Measurements from ENCODE around the gene TGIF1.

Gene TGIF1

GRCh38 chr18:3440341-3440740 is 9.6 kb upstream of the TGIF1 start:
- DNase-seq = no peak

GRCh38 chr18:3441290-3441689 is 8.7 kb upstream of the TGIF1 start:
- DNase-seq = no peak

- DNase-seq = no peak
Observed at GRCh38 chr18:3442919-3443318, 7.1 kb upstream of the TGIF1 start.

- DNase-seq = no peak
Observed at GRCh38 chr18:3444296-3444695, 5.7 kb upstream of the TGIF1 start.

- no peak for DNase-seq
Observed at GRCh38 chr18:3444954-3445353, 5.0 kb upstream of the TGIF1 start.

DNA sequence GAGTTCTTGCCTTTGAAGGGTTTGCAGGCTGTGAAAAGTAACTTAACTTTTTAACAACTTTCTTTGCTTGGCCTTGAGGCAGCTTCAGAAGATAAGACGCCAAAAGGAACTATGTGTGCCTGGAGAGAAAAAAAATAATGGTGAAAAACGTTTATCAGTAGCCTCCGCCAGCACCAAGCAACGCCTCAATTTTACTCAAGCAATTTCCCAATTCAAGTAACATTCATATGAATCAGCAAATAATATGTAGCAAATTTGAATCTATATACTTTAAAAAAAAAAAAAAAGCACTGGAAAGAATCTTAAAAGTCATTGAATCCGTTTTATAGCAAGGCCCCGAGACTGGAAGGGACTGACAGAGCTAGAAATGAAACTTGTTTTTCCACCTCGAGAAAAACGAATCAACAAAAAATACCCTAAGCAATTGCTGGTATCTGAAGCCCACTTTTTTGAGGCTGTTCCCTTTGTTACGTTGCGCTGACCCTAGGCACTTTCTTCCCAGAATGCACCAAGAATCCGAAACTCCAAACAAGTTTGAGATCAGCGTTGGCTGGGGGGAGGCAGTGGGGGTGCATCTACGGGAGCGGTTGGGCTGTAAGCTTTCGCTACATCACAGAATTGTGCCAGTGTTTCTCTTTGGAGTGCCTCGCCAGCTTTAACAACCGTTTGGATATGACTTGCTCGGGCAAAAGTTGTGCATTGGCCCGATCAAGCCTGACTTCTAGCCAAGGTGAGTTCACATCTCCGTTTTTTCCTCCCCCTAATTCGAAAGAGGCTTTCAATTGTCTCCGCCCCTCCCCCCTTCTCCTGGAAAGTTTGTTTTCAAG is 2.7 kb upstream of the TGIF1 start:
- DNase-seq = no peak

DNA sequence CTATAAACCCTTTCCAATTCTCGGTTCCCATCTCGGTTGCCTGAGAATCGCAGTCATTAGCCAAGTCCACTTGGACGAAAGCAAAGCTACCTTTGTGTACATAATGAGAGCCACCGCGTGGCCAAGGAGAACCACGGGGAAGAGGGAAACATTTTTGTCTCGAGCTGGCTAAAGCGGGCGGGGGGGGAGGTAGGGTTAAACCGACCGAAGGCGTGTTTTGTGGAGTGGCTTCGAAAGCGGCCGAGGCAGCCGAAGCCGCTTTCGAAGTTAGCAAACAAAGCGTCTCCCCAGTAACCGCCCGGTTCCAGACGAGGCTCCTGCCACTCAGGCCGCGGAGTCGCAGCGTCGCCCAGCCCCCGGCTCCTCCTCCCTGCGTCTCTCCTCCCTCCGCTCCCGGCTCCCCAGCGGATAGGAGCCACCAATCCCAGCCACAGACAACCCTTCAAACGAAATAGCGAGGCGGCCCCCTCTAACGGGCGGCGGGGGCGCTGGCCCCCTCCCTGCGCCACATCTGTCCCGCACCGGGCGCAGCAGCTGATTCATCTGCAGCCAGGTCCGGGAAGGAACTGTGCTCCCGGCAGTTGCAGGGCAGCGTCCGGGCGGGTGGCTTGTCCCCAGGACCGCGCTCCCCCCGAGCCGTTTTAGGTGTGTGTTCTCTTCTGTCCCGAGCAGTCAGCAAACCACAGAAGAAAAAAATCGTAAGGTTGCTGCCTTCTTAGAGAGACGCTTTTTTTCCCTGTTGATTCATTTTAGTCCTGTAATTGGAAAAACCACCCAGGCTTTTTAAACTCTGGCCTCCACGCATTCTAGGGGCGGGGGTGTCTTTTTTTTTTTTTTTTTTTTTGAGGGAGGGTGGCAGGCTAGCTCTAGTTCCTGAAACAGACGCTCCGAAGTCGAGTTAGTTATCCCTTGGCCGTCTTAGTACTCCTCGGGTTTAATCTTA is 1.8 kb upstream of the TGIF1 start:
- DNase-seq = peak; percentile 82

GRCh38 chr18:3448838-3449511 is 997 bp upstream of the TGIF1 start:
- DNase-seq = peak; percentile 54

DNA sequence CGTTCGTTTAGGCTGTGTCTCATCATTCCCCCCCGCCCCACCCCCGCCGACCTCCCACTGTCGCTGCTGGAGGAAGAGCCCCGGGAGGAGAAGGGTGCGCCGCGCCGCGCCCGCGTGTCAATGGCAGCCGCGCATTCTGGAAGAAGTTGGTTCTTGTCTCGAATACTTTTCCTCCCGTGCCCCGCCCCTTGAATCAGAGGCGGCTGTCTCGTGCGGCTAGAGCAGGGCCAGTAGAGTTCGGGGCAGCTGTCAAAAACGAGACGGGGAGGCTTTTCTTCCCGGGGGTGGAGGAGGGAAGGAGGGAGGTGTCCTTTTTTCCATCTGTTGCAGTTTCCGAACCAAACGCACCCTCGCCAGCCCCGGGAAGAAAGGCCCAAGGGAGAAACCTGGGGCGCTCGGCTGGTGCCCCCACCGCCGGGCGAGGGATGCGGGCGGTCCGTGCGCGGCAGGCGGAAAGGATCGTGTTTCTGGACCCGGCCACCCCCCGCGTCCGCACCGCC is 410 bp upstream of the TGIF1 start:
- DNase-seq = no peak

- DNase-seq = no peak
Observed at GRCh38 chr18:3450799-3451182, 819 bp downstream of the TGIF1 start.

GRCh38 chr18:3451183-3451988 is 1.4 kb downstream of the TGIF1 start:
- DNase-seq = peak; percentile 19

DNA sequence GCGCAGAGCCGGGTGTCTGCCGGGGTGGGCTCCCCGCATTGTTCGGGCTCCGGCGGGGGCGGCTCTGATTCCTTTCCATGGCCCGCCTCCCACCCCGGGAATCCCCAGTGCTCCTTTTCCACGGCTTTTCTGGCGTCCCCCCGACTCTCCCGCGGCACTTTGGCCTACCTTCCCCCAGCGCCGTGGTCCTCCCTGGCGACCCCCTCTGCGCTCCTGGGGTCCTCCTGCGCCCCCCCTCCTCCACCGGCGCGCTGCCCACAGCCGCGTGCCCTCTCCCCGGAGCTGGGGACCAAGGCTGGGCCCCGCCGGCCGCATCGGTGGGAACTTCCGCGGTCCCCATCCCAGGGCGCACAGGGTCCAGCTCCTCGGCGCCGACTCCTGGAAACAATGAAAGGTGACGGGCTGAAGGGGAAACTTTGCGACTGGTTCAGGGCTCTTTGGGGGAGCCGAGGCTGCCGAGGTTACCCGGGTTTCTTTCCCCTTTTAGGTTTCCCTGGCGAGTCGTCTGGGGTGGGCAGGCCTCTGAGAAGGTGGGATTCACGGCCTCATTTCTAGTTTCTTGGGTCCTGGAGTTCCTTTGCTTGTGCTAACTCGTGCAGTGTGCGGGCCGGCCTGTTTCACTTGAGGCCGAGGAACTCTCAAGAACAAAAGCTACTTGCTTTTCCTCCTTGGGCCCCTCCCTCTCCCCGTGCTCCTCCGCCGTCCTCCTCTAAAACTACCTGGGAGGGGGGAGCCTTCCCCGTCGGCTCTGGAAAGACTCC is 2.2 kb downstream of the TGIF1 start:
- DNase-seq = no peak

GRCh38 chr18:3452750-3453539 is 3.0 kb downstream of the TGIF1 start:
- no peak for DNase-seq

DNA sequence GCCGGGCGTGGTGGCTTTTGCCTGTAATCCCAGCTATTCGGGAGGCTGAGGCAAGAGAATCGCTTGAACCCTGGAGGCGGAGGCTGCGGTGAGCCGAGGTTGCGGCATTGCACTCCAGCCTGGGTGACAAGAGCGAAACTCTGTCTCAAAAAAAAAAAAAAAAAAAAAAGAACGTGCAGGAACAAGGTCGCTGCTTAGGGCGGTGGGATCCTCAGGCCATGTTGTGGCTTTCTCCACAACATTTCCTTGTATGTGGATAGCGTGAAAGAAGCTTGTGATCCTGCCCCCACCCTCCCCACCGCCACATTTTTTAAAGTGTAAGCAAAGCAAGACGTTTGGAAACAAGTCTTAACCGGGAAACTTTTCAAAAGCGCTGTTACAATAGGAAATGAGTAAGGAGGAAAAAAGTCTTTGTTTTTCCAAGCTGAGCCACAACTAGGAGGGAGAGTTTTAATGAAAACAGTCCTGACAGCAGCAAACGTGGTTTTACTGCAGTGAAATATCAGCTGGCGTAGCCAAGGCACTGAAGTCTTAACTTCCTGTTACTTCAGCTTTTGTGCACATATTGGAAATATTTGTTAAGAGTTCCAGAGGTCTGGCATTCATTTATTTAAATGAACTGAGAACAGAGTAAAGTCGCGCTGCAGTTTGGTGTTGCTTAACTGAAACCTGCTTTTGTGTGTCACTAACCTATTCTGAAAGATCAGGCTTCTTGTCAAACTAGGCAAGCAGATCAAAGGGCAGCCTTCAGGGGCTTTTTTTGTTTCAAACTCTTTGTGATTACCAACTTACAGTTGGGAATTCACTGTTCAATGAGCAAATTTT is 3.8 kb downstream of the TGIF1 start:
- no peak for DNase-seq

GRCh38 chr18:3454365-3455089 is 4.6 kb downstream of the TGIF1 start:
- peak; percentile 33 for DNase-seq

GRCh38 chr18:3455090-3455635 is 5.2 kb downstream of the TGIF1 start:
- DNase-seq = no peak

DNA sequence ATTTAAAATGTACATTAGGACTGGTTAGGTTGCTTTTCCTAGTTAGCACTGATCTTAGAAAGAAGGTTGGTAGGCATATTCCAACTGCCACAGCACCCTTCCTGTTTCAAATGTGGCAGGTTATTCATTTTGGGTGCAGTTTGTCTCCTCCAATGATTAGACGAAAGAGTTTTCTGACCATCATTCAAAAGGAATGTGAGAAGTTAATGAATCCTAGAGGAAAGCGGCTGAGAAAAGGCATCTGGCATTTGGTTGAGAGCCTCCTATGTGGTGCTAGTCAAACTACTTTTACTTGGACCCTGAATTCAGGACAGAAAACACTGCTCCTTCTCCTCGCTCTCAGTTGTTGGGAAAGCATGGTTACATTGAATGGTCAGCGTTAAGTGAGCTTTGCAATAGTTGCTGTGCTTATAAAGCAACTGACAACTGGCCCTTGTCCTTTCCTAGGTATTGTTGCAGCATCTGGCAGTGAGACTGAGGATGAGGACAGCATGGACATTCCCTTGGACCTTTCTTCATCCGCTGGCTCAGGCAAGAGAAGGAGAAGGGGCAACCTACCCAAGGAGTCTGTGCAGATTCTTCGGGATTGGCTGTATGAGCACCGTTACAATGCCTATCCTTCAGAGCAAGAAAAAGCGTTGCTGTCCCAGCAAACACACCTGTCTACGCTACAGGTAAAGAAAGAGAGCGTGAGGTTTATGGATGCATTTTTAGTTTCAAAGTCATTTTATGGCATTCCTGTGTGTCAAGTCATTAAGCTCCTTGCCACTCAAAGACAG is 6.1 kb downstream of the TGIF1 start:
- no peak for DNase-seq

DNA sequence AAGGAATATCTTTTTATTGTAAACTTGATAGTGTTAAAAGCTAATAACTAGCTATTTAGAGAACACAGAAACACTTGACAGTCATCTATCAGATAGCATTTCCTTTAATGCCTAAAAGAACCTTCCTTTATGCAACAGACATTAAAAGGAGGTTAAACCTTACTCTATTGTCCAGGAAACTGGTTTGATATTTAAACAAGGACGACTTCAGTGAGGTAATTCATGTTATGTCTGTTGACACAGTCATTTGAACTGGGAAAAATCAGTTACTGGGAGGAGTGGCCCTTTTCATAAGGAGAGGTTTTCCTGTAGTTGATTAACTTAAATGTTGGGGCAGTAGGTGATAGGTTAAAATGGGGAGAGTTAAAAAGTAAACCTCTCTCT is 6.7 kb downstream of the TGIF1 start:
- no peak for DNase-seq
